ENCODE measurements around the gene COG5.

COG5 gene

DNA sequence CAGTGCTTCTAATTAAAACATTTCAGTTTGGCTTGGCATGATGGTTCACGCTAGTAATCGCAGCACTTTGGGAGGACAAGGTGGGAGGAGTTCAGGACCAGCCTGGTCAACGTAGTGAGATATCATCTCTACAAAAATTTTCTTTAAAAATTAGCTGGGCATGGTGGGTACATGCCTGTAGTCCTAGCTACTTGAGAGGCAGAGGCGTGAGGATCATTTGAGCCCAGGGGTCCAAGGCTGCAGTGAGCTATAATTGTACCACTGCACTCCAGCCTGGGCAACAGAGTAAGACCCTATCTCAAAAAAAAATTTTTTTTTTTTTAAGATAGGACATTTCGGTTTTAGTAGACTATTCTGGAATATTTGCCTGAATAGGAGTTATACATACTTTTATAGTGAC is 382.5 kb downstream of the COG5 start:
- H3K27me3 ChIP-seq = no peaks in the 10 kb centered on the region
- H3K4me3 ChIP-seq (ENCODE audit: low read depth, low read length) = no peak overlapping the region
- peaks cover 7% of the 10 kb centered on the region for H3K4me1 ChIP-seq
- no peak for DNase-seq
- no peaks in the 10 kb centered on the region for H3K9me3 ChIP-seq
- H3K36me3 ChIP-seq = peaks cover 4% of the 10 kb centered on the region
- no peak for TF ChIP-seq CTCF (IDR thresholded peaks at IDR 0.05; ENCODE audit: low read depth, low read length)

DNA sequence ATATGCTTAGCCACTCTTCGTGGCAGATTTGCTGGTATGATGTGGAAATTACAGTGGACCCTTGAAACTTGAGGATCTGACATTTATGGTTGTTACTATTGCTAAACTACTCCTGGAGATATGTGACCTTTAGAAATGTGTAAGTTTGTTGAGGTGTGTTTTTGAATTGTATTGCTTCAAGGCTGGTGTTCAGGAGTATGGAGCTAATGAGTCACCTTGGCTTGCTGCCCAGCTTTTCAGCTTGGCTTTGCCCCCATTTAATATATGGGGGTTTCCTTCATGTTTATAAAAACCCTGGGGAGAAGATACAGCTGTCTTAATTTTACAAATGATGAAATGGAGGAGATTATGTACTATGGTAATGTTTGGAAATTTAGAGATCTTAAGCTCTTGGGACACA is 383.3 kb downstream of the COG5 start:
- Histone ChIP-seq H3K27me3 (no peaks in the 10 kb centered on the region), H3K36me3 (peaks cover 4% of the 10 kb centered on the region), H3K9me3 (no peaks in the 10 kb centered on the region), H3K4me3 (ENCODE audit: low read depth, low read length) (no peak overlapping the region), H3K4me1 (peaks cover 7% of the 10 kb centered on the region)
- DNase-seq = peak; percentile 25
- no peak for TF ChIP-seq CTCF (IDR thresholded peaks at IDR 0.05; ENCODE audit: low read depth, low read length)

- no peak for DNase-seq
- Histone ChIP-seq H3K9me3 (no peaks in the 10 kb centered on the region), H3K36me3 (peaks cover 4% of the 10 kb centered on the region), H3K4me3 (ENCODE audit: low read depth, low read length) (no peak overlapping the region), H3K27me3 (no peaks in the 10 kb centered on the region), H3K4me1 (peaks cover 7% of the 10 kb centered on the region)
- TF ChIP-seq CTCF (IDR thresholded peaks at IDR 0.05; ENCODE audit: low read depth, low read length) = no peak
Observed at GRCh38 chr7:107179326-107180164, 384.2 kb downstream of the COG5 start.

DNA sequence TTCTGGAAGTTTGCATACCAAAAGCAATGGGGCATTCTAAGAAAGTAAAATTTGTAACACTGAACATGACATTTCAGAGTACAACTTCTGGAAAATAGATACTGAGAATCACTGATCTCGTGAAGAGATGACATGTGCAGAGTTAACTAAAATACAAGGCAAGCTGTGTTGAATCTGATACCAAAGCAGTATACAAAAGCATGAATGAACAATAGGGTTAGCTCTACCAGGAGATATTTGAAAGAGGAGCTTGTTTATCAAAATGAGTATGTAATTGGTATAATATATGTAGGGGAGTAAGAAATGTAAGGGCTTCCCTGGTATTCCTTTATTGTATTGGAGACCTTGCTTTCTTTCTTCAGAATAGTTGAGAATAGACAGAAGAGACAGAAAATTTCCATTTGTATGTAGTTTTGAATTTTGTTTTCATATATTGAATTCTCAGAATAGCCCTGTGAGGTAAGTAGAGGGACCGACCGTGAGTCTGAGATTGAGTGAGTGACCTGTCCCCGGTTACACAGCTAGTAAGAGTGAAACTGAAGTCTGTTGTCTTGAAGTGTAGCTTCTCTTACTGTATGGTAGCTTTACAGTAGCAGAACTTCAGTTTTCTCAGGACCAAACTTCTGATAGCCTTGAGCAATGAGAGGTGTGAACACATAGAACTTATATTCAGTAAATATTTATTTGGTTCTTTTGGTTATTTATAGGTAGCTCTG is 389.9 kb downstream of the COG5 start:
- no peak for TF ChIP-seq CTCF (IDR thresholded peaks at IDR 0.05; ENCODE audit: low read depth, low read length)
- H3K36me3 ChIP-seq = no peaks in the 10 kb centered on the region
- no peak for DNase-seq

GRCh38 chr7:107173191-107173590 is 390.5 kb downstream of the COG5 start:
- no peak for TF ChIP-seq CTCF (IDR thresholded peaks at IDR 0.05; ENCODE audit: low read depth, low read length)
- H3K4me1 ChIP-seq = no peaks in the 10 kb centered on the region
- no peak overlapping the region for H3K4me3 ChIP-seq (ENCODE audit: low read depth, low read length)
- no peaks in the 10 kb centered on the region for H3K36me3 ChIP-seq
- H3K27me3 ChIP-seq = no peaks in the 10 kb centered on the region
- H3K9me3 ChIP-seq = no peaks in the 10 kb centered on the region
- no peak for DNase-seq

More for the DNA sequence above, 389.9 kb downstream of the COG5 start:
- H3K9me3 ChIP-seq = no peaks in the 10 kb centered on the region
- no peak overlapping the region for H3K4me3 ChIP-seq (ENCODE audit: low read depth, low read length)
- no peaks in the 10 kb centered on the region for H3K27me3 ChIP-seq
- H3K4me1 ChIP-seq = no peaks in the 10 kb centered on the region
